NCI-H1105 treated with DMSO at 0.1 percent for 48 hours (cell line): ENCODE results near the gene NFASC.

Experiments
- DNase-seq: peaks from one replicate; lab custom pipeline; 2025; lab: John Stamatoyannopoulos, UW

NFASC gene

DNA sequence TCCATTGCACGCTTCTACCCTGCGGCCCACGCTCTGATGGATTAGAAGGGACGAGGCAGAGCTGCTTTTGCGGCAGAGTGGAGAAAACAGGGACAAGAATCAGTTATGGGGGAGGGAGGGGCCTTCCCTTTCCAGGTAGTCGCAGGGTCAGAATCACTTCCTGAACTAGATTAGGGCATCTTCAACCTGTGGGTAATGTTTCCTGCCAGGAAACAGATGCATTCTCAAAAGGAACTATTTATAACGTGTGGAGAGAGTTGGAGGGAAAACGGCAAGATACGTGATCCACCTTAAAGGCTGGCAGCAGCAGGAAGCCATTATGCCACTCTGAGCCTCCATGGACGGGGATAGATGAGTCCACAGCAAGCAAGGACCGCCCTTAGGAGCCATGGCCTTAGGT, 112.5 kb downstream of the NFASC start:
- no peak for DNase-seq

DNA sequence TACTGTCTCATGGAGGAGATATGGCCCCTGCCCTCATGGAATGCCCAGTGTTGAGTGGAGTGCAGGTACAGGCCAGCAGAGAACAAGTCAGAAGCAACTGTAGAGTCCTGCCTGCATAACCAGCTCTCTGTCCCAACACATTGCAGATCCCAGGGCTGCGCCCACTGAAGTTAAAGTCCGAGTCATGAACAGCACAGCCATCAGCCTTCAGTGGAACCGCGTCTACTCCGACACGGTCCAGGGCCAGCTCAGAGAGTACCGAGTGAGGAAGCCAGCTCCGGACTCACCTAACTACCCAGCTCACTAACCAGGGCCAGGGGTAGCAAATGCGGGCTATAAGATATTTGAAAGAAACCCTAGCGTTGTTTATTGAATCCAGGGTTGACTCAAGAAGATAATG, 113.2 kb downstream of the NFASC start:
- DNase-seq: no peak

DNA sequence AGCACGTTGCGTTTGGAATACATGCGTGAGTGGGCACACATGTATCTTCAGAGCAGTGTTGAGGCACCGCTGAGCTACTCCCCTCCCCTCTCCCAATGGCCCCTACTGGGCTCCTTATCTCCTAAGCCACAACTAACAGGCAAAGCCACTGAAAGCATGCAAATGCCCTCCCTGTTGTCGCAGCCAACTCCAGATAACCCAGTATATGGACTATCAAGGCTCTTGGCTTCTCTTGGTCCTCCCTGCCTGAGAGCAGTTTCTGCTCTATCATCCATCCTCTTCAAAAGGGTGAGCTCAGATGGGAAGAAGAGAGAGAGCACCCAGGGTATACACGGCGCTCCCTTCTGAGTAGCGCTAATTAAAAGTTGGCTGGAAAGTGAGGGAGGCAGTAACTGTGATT, 113.8 kb downstream of the NFASC start:
- no peak for DNase-seq

DNA sequence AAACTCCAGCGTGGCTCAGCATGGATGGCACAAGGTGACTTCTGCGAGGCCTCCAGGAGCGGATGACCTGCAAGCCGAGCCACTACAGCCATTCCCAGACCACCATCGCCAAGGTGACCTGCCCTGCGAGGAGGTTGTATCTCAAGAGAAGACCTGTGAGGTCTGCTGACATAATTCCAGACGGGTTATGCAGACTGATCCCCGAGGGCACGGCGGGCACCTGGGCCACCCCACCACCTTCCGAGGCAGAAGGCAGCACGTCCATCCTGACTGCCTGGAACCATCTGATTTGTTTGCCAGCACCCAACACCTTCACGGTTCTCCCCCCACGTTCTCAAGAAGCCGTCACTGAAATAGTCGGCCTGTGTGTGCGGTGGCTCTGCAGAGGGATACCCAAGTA, 115.5 kb downstream of the NFASC start:
- DNase-seq: no peak

DNA sequence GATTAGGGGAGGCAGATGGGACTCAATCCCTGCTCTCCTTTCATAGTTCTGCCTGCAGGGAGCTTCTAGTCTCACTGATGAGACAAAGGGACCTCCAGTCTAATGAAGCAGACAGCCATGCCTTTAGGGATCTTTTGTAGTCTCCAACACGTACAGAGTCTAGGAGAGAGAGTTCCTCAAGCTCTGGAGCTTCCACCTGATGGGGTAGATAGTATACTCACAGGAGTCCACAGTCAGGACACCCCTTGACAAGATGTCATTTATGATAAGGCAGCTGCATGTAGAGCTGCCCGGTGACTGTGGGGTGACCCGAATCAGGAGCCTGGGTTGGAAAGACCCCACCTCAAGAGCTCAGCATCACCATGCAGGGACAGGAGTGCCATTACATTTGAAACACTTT, 117.0 kb downstream of the NFASC start:
- no peak for DNase-seq

DNA sequence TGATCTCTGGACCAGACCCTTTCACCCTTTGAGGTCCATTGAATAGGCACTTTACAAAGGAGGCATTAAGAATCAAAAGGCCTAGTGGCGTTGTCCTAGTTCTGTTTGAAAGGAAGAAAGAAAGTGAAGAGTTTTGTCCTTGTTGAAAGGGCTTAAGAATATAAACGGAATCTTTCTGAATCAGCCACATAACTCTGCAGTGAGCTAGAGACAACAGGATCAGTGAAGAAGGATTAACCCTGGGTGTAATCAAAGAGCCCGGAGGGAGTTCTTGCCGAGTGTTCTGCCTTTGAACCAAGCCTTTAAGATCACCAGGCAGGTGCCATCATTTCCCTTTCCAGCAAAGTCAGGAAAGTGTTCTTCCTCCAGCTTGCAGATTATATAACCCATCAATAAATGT, 117.5 kb downstream of the NFASC start:
- no peak for DNase-seq

DNA sequence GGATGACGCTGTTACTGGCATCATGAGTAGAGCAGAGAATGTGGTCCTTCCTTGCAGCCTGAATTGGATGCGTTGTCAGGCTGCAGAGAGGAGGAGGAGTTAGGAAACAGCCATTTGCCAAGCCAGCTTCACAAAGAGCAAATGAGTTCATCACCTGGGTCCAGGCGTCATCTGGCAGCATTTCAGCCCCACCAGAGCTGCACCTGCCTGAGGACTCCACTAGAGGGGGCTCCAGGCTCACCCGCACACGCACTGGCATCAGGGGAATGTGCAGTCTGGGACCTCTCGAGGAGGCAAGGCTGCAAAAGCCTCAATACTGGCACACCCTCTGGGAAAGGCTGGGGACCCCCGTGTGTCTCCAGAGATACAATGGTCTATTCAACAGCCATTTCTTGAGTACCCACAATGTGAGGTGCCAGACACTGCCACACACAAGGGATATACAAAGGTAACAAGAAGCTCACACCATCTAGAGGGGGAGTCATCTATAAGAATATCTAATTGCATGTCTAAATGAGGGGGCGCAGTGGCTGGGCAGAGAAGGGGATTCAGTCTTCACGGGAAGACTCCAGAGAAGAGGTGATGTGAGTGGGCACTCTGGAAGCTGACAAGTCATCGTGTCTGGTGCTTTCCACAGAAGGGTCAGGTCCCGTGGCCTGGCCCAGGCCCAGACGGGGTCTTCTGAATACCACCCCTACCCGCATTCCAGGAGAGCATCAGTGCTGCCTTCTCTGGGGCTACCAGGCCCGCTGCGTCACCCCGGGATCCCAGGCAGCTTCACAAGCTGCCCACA, 118.8 kb downstream of the NFASC start:
- DNase-seq: peak; percentile 81

DNA sequence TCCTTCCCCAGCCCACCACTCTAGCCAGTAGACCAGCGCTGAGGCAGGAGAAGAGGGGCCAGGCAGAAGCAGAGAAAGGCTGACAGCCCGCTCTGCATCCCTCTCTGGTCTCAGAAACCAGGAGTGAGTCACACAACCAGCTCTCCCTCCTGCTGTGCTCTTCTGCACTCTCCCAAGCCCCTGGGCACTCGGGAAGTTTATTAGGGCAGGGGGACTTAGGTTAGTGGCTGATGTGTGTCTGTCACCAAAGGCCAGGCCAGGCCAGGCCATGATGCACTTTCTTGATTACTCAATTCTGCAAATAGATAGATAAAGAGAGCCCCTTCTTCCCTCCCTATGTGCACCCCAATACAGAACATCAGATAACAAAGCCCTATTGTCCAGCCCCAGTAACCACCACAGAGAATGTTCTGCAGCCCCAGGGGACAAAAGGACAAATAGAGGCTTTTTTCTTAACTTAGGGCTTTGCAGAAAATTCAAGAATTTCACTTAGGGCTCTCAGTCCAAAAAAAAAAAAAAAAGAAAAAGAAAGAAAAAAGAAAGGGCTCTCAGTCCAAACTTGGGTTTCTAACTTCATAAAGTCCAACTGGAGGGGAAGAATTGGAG, 119.5 kb downstream of the NFASC start:
- no peak for DNase-seq

DNA sequence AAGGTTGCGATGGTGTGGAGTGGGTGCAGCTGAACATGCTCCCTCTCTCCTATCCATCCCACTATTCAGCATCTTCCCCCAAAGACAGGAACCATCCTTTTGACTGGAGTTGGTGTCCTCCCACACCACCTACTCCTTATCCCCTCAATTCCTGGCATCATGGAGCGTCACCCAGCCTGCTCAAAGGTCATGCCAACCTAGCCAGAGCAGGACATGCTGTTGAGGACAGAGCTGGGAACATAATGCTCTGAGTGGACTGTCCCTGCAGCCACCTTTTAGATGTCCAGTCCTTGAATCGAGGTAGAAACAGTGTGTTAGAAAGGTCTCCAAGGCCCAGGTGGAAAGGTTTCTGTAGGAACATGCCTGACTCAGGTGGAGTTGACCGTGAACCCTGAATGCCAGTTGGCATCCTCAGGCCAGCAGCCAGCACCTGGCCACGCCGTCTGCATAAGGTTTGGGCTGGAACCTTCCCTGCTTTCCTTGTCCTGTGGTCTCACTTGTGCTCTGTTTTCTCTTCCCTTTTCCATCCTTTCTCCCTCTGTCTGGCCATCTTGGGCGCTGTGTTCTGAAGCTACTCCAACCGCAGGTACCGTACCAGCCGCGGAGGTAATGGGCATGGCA, 120.2 kb downstream of the NFASC start:
- no peak for DNase-seq

DNA sequence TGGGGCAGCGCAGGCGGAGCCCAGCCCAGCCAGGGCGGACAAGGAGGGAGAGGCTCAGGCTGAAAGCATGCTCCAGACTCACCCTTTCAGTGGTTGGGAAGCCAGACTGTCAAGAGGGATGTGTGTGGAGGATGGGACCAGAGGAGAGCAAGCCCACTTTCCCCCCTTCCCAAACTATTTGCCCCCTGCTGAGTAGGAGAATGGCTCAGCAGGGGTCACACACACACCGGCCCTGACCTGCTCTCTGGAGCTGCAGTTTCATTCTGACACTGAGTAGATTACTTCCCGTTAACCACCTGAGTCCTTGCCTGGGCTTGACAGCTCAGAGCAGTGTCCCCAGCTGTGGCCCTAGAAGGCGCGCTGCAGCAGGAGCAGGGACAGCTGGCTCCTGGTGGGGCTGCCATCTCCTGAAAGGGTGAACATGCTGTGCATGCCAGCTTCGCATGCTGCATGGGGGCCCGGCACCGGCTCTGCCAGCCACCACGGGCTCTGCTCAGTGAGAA, 120.7 kb downstream of the NFASC start:
- no peak for DNase-seq

DNA sequence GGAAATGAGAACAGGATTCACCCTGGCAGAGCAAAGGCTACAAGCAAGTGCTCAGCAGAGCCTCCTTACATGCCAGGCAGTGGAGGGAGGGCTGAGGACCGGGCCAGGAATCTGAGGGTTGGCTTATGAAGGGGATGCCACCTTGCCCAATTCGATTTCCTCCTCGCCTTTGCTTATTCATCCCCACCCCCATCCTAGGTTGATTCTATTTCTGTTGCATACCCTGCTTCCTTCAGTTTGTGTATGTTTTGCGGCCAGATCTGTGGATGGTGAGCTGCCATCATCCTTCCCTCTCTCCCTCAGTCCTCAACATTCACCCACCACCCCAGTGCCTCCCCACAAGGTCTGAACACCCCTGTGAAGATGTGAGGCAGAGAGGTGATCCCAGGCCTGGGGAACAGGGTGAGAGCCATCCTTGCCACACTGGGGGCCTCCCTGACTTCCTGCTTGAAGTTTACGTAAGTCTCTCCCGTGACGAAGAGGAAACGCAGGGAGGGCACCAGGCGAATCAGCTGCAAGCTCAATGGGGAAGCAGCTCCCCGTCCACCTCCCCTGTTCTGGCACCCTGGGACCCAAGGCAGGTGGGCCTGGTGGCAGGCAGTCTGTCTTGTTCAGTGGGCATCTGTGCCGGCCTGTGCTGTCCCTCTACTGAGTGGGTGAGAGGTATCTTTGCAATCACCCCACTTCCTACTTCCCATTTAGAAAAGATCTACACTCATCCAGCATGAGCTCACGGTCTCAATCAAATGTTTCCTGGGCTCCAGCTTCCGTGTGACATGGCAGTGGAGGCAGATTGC, 121.7 kb downstream of the NFASC start:
- no peak for DNase-seq

DNA sequence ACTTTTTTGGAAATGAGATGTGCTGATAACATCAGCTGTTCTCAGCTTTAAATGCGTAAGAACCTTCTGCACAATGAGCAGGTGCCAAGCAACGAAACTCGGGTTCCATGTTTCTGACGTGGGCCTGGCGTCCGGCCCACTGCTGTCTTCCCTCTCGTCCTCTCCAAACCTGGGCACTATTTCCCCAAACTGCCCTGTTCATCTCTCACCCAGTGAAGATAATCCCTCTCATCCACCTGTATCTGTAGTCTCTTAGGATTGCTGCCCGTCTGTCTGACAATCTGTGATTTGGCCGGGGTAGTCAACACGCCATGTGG, 122.3 kb downstream of the NFASC start:
- no peak for DNase-seq

DNA sequence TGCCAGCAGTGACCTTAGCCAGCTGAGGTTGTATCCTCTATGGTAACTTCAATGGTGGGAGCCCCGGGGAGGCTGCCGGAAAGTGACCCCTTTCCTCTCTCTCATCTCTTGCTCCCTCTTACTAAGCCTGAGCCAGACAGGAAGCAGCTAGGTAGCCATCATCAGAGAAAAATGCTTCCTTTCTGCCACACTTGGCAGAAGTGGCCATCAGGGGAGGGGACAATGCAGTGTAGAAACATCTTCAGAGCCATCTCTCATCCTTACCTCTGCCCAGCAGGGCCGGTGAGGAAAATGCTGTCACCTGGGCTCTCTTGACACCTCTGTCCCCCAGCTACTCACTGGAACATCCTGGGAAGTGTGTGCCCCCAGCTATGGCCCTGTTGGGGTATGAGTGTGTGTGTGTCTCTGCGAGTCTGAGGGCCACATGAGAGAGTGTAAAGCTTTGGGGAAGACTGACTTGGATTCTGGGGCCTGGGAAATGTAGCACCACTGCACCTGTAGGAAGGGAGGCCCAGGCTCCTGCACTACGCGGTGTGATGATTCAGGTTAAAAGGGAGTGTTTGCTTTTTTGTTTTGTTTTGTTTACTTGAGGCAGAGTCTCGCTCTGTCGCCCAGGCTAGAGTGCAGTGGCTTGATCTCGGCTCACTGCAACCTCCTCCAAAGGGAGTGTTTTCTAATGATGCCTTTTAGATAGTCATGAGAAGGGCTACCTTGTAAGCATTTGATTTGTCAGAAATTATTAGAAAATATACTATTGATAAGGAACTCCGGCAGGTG, 123.6 kb downstream of the NFASC start:
- DNase-seq: no peak

DNA sequence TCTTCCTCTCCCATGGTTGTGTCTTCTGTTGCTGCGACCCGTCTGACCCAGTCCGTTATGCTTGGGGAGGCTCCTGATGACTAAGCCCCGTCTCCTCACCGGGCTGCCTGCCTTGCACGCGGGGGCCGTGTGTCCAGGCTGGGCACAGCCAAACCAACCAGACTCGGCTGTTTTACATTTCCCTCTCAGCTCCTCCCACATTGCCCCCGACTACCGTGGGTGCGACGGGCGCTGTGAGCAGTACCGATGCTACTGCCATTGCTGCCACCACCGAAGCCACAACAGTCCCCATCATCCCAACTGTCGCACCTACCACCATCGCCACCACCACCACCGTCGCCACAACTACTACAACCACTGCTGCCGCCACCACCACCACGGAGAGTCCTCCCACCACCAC, 126.3 kb downstream of the NFASC start:
- DNase-seq: no peak

DNA sequence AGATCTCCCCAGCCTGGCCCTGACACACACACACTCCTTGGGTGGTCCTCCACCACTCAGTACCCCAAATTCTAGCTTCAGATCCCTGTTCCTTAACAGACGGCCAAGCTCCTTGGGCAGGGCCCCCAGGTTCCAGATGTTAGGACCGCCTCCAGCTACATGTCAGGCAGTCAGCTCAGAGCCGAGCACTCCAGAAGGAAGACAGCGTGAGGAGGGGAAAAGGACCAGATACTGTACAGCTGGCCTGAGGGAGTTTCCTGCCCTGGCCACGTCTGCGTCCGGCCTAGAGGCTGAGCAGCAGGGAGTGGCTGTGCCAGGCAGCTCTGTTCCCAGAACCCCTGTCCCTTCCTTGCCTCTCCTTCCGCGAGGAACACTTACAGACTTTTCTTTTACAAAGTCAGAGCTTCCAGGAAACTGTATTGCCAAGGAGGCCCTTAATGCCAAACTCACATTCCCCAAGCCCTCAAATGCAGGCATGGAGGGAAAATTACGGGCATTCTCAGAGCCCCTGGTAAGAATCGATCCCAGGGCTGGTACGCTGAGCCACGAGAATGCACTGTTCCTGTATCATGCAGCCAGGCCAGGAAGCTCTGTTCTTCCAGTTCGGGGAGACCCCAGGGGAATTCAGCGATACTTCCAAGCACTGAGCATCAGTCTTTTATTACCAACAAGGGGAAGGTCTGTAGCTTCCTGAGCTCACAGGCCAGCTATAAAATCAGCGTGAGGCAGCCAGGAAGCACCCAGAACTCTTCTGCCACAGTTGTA, 127.1 kb downstream of the NFASC start:
- no peak for DNase-seq

DNA sequence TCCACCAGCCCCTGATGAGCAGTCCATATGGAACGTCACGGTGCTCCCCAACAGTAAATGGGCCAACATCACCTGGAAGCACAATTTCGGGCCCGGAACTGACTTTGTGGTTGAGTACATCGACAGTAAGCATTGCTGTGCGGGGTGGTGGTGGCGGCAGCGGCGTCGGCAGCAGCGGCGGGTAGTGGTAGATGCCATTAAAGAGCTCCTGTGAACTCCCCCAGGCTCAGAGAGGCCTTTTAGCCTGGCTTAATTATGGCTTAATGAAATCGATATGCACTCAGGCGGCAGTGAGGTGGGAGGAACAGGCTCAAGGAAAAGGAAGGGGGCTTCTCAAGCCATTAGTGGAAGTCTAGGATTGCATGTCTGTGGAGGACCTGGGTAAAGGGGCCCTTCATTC, 130.5 kb downstream of the NFASC start:
- DNase-seq: no peak

DNA sequence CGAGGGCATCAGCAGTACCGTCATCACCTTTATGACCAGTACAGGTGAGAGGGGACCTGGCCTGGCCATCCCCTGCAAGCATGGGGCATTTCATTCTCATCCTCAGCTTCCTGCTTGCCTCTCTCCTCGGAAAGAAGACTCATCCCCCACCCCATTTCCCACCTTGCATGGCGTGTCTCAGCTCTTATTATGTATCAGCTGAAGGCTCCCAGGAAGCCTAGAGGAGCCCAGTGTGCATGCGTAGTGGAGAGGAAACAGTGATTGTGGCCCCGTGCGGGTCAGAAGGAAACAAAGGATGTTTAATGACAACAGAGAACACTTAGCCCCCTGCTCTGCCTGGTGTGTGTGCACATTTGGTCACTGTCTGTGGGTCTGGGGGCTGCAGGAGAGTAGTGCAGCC, 132.0 kb downstream of the NFASC start:
- DNase-seq: no peak

DNA sequence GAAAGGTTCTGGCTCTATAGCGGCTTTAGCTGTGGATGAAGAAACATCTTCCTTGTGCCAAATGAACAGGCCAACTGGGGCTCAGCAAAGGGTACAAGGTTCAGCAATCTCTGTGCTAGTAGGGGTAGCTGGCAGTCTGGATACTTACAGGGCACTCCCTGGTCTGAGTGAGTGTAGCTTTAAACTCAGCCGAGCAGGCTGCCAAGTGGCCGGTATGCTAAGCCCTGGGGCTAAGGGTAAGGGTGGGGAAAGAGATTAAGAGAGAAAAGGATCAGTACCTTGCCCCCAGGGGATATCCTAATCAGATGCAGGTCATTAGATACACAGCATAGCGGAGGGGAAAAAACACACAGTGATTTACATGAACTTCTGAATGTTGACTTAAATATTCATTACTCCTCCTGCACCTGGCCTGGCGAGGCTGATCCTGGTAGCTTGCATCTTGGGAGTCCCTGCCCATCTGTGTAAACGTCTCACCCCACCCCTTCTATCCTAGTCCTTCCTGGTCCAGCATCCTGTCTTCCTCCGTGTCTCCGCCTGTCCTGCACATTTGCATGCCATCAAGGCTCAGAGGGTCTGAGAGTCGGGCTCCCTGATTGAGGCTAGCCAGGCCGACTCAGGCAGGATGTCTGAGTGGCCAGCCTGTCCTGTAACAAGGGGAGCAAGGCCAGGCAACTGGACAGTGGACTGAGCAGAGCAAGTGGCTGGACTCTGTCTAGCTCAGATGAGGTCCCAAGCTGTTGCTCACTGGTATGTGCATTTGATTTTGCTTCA, 132.9 kb downstream of the NFASC start:
- DNase-seq: no peak

DNA sequence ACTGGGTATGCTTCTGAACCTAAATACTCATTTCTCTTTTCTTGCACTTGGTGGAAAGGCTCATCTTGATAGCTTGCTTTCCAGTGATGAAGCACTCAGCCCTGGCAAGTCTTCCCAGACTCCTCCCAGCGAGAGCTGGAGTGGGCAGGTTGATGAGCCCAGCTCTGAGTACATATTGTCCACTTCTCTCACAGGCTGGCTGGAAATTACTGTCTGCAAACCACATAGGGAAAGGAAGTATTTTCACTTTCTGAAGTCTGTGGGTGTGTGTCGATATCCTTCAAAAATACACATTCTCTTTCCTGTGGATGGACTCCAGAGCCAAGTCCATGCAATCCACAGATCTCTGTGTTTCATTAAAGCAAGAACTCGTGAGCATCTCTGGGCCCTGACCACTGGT, 133.7 kb downstream of the NFASC start:
- no peak for DNase-seq

DNA sequence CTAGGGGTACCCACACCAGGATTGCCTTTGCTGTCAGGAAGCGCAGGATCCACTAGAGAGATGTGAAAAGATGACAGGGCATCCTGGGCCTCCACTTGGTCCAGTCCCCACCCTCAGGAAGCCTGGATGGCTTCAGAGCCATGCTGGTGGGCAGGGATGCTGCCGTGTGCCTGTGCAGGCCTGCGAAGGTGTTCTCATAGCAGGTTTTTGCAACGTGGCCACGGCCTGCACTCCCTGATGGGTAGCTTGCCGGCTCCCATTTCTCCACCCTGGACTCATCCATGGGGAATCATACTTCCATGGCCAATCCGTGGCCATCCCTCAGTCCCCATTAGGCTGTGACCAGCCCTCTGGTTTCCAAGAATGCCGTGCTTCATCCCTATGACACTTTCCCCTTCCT, 138.2 kb downstream of the NFASC start:
- DNase-seq: no peak
